ENCODE data around the gene PAF1. TPM values are rescaled to one million over a fixed set of nuclear protein-coding genes. Genes with fewer than 3 reads are reported as not detected.

PAF1 gene
- total RNA-seq, 2 experiments from 2014 or later: 33.1 to 45.9 TPM

- Histone ChIP-seq H3K4me3 (ENCODE audit: low read depth, low read length, poor library complexity, severe bottlenecking) (no peak overlapping the region), H3K27ac (ENCODE audit: low read depth, low read length, poor library complexity, severe bottlenecking) (no peak overlapping the region), H3K79me2 (ENCODE audit: insufficient read depth, low read depth, low read length) (no peaks in the 10 kb centered on the region), H2AFZ (ENCODE audit: low read length) (no peak overlapping the region), H3K36me3 (ENCODE audit: insufficient read depth, low read length) (peaks cover 84% of the 10 kb centered on the region), H3K9me3 (ENCODE audit: low read length) (no peaks in the 10 kb centered on the region), H3K4me2 (ENCODE audit: low read length) (no peak overlapping the region), H3K9me2 (ENCODE audit: insufficient read depth, low read length) (no peaks in the 10 kb centered on the region), H3K4me1 (ENCODE audit: insufficient read depth, low read length, poor library complexity, severe bottlenecking) (peaks cover 8% of the 10 kb centered on the region), H4K20me1 (ENCODE audit: insufficient read depth, low read length) (no peaks in the 10 kb centered on the region)
- intact Hi-C loops (cut with micrococcal nuclease; ENCODE audit: unreplicated experiment): no loop called here
- ChIA-PET POLR2A (interaction anchor here (1.2 to 1.4 kb wide), 2 partner anchors 21 to 47 kb away, joined by 3 read pairs; no protein-coding TSS in a partner anchor), CTCF (ENCODE audit: unreplicated experiment) (no interaction called here)
- no TSS peak for BruUV-seq (replicated peaks)
- DNase-seq (ENCODE audit: low spot score): no peak
- TF ChIP-seq EZH2phosphoT487 (IDR thresholded peaks at IDR 0.05; ENCODE audit: borderline replicate concordance, low read depth, low read length) (no peak), CTCF (conservative IDR thresholded peaks at IDR 0.05; ENCODE audit: low read length) (no peak)
Observed at GRCh38 chr19:39356073-39356472, 34.8 kb downstream of the PAF1 start.

GRCh38 chr19:39355253-39355652, 35.7 kb downstream of the PAF1 start:
- Histone ChIP-seq H3K4me1 (ENCODE audit: insufficient read depth, low read length, poor library complexity, severe bottlenecking) (peaks cover 10% of the 10 kb centered on the region), H3K36me3 (ENCODE audit: insufficient read depth, low read length) (peaks cover 79% of the 10 kb centered on the region), H2AFZ (ENCODE audit: low read length) (no peak overlapping the region), H3K9me3 (ENCODE audit: low read length) (no peaks in the 10 kb centered on the region), H3K9me2 (ENCODE audit: insufficient read depth, low read length) (no peaks in the 10 kb centered on the region), H3K4me3 (ENCODE audit: low read depth, low read length, poor library complexity, severe bottlenecking) (no peak overlapping the region), H4K20me1 (ENCODE audit: insufficient read depth, low read length) (no peaks in the 10 kb centered on the region), H3K79me2 (ENCODE audit: insufficient read depth, low read depth, low read length) (no peaks in the 10 kb centered on the region), H3K27ac (ENCODE audit: low read depth, low read length, poor library complexity, severe bottlenecking) (no peak overlapping the region), H3K4me2 (ENCODE audit: low read length) (no peak overlapping the region)
- no peak for DNase-seq (ENCODE audit: low spot score)
- ChIA-PET CTCF (ENCODE audit: unreplicated experiment) (no interaction called here), POLR2A (interaction anchor here (1.2 to 1.4 kb wide), 2 partner anchors 21 to 46 kb away, joined by 3 read pairs; no protein-coding TSS in a partner anchor)
- no peak for TF ChIP-seq EZH2phosphoT487 (IDR thresholded peaks at IDR 0.05; ENCODE audit: borderline replicate concordance, low read depth, low read length)
- no peak for TF ChIP-seq CTCF (conservative IDR thresholded peaks at IDR 0.05; ENCODE audit: low read length)
- BruUV-seq (replicated peaks): no TSS peak
- intact Hi-C loops (cut with micrococcal nuclease; ENCODE audit: unreplicated experiment): no loop called here

GRCh38 chr19:39352381-39353255, 38.3 kb downstream of the PAF1 start:
- H3K36me3 ChIP-seq (ENCODE audit: insufficient read depth, low read length): peaks cover 79% of the 10 kb centered on the region
- no peaks in the 10 kb centered on the region for H4K20me1 ChIP-seq (ENCODE audit: insufficient read depth, low read length)
- no TSS peak for BruUV-seq (replicated peaks)
- DNase-seq (ENCODE audit: low spot score): no peak
- H3K9me2 ChIP-seq (ENCODE audit: insufficient read depth, low read length): no peaks in the 10 kb centered on the region
- no peaks in the 10 kb centered on the region for H3K79me2 ChIP-seq (ENCODE audit: insufficient read depth, low read depth, low read length)
- intact Hi-C loops (cut with micrococcal nuclease; ENCODE audit: unreplicated experiment): no loop called here
- H3K4me2 ChIP-seq (ENCODE audit: low read length): no peak overlapping the region
- no peak overlapping the region for H3K4me3 ChIP-seq (ENCODE audit: low read depth, low read length, poor library complexity, severe bottlenecking)
- CTCF ChIA-PET (ENCODE audit: unreplicated experiment): no interaction called here
- no peak for TF ChIP-seq EZH2phosphoT487 (IDR thresholded peaks at IDR 0.05; ENCODE audit: borderline replicate concordance, low read depth, low read length)
- TF ChIP-seq CTCF (conservative IDR thresholded peaks at IDR 0.05; ENCODE audit: low read length): no peak
- no peak overlapping the region for H3K27ac ChIP-seq (ENCODE audit: low read depth, low read length, poor library complexity, severe bottlenecking)
- POLR2A ChIA-PET: no interaction called here
- peaks cover 10% of the 10 kb centered on the region for H3K4me1 ChIP-seq (ENCODE audit: insufficient read depth, low read length, poor library complexity, severe bottlenecking)
- H3K9me3 ChIP-seq (ENCODE audit: low read length): no peaks in the 10 kb centered on the region
- no peak overlapping the region for H2AFZ ChIP-seq (ENCODE audit: low read length)

All from OCI-LY7 (cell line).